ENCODE results near the gene HDGF. TPM values are rescaled to one million over a fixed set of nuclear protein-coding genes. Genes with fewer than 3 reads are reported as not detected.

The HDGF gene
- total RNA-seq, 1 donor from 2014 or later: 383 TPM

DNA sequence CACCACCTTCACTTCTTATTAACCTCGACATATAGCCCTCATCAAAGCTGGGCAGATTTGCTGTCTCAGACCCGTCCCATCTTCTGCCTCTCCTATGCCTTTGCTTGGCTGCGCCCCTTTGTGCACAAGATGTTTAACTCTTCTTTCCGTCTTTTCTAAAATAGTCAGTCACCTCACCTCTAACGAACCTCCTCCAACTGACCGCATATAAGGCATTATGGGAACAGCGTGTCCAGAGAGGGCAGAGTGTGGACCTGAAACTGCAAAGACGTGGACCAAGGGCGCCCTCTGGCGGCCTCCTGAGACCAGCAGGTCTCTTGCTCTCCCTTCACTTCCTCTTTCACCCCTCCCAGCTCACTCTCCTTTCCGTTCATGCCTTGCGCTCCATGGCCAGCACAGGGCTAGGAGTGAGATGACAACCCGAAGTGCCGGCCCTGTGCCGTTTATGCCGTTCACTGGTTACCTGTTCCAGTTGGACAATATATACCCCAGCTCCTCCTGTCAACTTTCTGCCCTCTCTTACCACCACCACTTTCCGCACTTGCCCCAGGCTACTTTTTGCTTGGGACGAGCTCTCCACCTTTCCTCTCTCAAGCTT lies 25.7 kb downstream of the HDGF start:
- peak; percentile 81 for DNase-seq (ENCODE audit: low read depth)

DNA sequence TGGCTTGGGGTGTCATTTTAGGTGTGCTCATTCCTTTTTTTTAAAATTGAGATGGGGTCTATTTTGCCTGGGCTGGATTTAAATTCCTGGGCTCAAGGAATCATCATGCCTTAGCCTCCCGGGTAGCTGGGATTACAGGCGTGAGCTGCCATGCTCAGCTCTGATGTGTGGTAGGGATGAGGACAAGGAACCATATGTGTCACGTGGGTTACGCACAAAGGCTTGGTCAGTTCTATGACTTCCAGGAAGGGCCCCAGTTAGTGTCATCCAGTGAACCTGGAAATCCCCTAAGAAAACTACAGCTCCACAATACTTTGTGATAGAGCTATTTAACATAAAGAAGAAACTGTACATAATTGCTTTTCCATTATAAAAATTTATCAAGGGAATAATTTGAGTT lies 29.9 kb downstream of the HDGF start:
- no peak for DNase-seq (ENCODE audit: low read depth)

DNA sequence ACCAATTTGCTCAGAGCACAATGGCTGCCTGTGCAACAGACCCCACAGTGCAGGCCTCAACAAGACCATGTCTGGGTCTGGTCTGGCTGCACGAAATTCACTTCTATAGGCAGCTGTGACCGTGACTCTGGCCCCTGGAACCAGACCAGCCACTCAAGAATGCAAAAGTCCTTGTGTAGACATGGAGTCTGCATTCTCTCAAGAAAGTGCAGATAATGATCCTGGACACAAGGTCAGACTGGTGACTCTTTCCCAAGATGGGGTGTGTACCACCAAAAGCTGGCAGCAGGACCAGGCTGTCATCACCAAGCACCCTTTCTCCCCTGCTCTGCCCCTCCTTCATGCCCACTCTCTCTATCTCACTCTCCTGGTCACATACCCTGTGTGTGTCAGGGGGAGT lies 30.3 kb downstream of the HDGF start:
- no peak for DNase-seq (ENCODE audit: low read depth)

DNA sequence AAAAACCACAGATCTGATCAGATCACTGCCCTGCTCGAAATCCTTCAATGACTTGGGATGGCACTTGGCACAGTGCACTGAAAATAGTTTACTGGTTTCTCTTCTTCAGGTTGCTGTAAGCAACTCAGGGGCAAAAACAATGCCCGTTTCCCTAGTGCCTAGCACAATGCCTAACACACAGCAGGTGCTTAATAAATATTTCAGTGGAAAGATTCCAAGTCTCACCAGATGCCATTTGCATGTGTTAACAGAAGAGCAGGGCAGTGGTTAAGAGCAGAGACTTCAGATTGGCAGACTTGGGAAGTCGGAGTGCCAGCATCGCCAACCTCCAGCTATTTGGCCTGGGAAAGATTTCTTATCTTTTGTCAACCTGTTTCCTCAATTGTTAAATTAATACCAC lies 34.1 kb downstream of the HDGF start:
- no peak for DNase-seq (ENCODE audit: low read depth)

DNA sequence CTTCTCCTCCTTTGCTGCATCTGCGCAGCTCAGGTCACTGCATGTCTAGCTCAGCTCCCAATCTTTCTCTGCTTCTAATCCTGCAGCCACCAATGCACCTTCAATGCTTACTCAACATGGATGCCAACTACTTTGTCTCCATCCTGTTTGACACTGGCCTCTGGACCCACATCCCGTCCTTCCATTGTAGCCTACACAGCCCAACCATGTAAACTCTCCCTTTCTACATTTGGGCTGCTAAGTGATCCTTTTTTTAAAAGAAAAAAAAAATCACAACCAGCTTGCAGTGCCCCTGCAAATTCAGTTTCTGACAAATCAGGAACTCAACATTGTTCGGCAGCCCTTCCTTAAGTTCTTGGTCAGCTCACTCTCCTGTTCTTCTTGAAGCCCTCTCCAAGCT lies 36.6 kb downstream of the HDGF start:
- DNase-seq (ENCODE audit: low read depth): no peak

DNA sequence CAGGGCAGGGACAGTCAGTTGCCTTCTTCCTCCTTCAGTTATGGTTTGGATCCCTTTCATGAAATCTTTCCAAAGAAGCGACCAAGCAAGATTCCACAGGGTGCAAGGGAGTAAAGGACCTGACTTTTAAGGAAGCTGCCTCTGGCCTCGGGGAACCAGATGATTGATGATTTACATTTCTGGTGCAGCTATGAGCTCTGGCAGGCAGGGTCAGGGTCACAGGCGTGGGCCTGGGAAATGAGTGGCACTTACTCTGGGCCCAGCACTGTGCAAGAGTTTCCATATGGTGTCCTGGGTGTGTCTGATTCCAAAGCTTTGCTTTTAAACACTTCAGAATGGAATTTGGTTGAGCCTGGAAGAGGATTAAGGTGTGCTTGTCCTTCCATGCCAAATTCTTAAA lies 38.8 kb downstream of the HDGF start:
- DNase-seq (ENCODE audit: low read depth): no peak

DNA sequence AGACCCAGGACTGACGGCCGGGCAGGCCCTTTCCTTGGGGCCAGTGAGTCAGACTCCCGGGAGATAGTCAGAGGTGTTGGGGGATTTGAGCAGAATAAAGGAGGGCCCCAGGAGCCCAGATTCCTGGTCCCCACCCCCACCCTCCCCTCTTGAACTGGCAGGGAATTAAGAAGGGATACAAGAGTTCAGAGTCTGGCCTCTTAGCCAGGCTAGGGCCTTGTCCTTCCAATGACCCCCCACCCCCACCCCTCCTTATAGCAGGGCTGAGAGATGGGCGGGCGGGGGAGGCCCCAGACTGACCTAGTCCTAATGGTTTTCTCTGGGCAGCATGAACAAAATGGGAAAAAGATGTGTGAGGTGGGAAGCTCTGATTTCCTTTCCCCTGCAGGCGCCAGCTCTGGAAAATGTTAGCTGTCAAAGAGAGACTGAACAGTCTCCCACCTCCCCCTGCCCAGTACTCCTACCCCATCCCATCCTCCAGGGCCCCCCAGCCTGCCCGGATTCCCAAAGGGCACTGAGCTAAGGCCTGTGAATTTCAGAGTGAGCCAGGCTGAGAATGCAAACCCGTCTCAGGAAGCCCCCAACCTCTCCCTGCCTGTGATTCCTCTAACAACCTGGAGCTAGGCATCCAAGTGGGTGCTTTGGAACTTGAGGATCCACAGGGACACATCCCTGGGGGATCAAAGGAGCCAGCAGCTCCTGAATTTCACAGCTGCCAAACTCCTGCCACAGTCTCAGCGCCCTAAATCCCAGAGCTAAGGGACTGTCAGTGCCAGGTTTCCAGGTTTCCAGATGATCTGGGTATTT lies 40.3 kb downstream of the HDGF start:
- DNase-seq (ENCODE audit: low read depth): no peak

DNA sequence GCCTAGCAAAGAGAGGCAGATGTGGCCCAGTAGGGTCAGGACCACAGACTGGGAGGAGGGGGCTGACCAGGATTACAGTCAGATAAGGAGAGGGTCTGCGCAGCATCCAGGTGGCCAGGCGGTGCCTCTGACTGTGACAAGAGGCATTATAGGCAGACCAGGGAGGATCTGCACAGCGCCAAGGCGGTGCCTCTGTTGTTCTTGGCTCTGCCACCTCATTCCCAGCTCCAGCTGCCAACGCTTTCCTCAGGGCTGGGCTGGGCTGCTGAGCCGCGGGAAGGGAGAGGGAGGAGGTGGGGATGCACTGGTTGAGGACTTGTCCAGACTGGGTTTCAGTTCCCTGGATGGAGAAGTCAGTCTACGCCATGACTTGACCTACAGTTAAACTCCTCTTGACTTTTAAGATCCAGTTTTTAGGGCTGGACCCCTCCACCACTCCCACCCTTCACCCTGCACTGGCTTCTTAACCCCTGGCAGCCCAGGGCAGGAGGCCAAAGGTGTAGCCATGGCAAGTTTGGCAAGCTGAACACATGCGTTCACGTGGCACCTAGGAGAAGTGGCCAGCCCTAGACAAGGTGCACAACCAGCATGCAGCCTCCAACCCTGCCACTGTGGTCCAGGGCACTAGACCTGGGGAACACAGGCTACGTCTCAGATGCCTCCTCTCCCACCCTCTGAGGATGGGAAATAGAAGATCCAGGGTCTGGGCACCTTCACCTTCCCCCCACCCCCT lies 41.6 kb downstream of the HDGF start:
- DNase-seq (ENCODE audit: low read depth): peak; percentile 49

DNA sequence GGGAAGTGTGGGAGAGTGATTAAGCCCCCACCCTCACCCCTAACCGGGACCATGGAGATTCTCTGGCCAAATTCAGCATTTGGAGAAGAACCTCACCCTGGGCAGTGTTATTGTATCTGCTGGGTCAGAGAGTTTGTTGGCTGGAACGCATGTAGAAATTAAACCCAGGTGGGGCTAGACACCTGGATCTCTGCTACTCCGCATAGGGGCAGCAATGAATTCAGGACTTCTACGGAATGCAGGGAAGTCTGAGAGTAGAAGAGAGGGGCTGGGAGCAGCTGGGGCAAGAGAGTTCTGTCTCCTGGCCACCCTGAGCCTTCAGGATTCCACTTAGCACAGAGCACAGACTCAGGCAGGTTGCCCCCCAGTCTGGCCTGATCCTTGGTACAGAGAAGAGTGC lies 42.4 kb downstream of the HDGF start:
- no peak for DNase-seq (ENCODE audit: low read depth)

DNA sequence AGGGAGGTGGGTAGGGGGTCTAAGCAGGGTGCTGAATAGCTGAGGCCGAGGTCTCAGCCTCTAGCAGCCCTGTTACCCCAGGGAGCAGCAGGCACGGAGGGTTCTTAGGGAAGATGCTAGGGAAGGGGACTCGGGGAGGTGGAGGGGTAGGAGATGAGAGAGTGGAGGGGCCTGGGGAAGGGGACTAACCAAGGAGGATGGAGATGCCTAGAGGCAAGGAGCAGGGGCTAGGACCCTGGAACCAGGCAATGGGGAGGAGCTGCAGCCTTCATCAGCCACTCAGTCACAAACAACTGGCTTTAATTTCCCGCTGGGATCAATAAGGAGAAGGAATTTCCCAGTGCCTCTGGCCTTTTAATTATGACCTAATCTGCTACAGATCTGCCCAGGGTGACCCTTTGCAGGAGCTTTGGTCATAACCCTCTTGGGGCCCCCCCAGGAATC lies 43.2 kb downstream of the HDGF start:
- no peak for DNase-seq (ENCODE audit: low read depth)

DNA sequence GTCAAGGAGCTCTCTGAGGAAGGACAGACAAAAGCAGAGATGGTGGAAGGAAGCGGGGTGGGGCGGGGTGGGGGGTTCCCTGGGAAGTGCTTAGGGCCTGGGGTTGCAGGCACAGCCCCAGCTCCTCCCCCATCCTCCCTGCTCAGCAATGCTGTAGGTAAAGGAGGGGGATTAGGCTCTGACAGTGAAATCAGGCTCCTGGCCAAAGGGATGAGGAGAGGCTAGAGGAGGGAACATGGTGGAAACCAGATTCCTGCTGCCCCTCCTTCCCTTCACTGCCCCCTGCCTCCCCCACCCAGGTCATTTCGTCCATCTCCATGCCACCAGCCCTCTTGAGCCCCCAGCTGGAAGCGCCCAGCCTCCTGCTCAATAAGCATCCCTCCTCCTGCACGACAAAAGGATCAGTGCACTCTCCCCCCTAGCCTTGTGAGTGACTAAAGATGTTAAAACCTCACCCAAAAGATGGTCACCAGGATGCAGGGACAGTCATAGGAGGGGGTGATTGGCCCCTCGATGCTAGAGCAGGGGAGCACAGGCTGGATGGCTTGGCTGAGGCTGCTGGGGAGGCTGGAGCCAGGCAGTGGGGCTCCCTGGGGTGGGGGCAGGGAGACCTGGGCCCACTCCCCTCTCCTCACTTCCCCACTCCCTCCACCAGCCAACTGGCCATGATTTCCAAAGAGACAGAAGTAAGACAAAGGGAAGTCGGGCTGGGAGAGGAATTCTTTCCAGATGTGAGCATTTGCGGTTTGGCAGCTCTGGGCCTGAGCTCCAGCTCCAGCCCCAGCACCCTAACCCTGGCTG lies 43.9 kb downstream of the HDGF start:
- DNase-seq (ENCODE audit: low read depth): no peak

DNA sequence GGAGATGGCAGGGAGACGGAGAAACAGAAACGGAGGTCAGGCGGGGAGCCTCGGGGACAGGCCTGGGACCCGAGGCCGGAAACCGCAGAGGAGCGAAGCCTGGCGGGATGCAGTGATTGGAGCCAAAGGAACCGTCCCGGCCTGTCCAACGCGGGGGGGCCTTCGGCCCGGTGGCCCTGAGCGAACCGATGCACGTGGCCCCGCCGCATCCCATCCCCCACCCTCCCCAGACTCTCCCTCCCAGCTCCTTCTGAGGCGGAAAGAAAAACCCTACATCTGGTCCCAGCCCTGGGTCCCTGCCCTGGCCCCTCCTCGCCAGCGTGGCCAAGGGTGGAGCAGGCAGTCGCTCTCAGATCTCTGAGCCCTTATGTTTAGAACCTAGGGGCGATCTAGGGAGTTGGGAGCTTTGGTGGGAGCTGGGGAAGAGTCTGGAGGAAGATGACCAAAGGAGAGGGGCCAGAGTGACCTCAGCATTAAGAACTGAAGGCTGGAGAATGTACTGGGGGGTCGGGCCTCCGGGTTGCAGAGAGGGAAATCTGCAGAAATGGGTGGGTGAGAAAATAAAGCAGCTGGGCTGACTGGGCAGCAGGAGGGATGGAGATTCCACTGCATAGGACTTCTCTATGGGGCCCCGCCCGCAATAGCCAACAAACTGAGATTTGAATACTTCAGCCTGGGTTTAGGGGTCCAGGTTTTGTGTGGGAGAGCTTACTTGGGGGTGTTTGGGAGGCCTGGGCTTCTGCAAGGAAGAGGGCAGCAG lies 44.6 kb downstream of the HDGF start:
- DNase-seq (ENCODE audit: low read depth): no peak

DNA sequence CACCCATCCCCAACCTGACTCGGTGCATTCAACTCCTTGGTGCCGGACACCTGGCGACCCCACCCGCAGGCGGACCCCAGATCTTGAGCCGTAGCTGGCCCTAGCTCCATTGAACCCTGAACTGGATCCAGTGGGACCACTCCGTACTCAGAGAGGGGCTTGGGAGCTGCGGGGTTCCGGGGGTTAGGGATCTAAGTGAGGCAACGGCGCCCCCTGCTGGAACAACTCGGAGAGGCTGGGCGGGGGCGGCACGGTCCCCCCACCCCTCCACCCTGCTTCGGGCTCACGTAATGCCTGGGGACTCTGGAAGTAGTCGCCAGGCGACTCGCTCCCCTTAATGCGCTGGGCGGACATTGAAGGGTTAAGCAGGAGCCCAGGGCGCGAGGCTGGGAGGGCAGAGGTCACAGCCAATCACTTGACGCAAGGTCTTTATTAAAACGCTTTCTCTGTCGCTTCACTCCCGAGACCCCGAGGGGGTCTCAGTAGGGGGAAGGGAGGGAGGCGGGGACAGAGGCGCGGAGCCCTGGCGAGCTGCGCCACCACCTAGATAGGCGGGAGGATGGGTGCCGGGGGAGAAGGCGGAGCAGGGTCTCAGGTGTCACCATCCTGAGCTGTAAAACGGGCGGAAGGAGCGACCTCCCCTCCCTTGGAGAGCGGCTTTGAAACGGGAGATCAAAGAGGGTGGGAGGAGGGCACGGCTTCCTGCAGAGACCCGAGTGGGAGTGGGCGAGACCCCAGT lies 45.4 kb downstream of the HDGF start:
- no peak for DNase-seq (ENCODE audit: low read depth)

DNA sequence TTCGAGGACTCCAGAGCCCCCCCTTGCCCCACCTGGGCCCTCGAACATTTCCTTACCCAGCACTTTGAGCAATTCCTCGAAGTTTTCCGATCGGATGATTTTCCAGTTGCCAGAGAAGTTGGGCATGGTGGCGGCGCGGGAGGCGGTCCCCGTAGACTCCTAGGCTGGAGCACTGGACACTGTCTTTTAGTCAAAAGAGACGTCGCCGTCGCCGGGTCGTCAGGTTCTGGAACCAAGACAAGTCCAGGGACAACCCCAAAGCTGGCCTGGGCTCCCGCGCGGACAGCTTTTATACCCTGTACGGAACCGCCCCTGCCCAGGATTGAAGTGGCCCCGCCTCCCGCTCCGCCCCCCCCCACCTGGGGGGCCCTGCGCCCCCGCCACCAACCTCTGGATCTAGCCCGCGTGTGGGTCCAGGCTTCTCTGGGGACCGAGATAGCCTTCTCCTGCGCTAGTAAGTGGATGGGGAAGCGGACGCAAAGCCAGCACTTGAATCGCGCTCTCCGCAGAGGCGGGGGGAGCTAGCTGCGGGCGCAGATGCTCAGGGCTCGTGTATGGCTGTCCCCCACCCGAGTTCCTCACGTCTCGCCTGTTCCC lies 46.1 kb downstream of the HDGF start, which contains the start of gene CRABP2:
TSS of gene CRABP2 (minus strand) at position 263 of the 597 bp plus-strand sequence. CDS start at position 126, 137 bp downstream.
- DNase-seq (ENCODE audit: low read depth): peak; percentile 22

DNA sequence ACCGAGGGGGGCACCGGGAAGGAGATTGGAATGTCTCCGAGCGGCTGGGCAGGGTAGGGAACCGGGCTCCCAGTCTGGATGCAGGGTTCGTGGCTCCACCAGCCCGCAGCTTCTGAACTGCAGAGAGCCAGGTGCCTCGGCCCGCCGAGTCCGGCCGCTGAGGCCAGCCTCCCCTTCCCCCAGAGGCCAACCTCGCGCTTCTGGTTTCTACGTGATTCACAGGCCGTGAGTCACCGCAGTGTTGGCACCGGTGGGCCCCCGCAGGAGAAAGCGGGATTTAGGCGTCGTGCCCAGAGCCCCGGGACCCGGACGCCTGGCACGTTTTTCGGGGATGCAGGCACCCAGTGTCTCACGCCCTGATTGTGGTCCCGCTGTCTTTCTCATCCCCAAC lies 46.5 kb downstream of the HDGF start:
- peak; percentile 58 for DNase-seq (ENCODE audit: low read depth)

DNA sequence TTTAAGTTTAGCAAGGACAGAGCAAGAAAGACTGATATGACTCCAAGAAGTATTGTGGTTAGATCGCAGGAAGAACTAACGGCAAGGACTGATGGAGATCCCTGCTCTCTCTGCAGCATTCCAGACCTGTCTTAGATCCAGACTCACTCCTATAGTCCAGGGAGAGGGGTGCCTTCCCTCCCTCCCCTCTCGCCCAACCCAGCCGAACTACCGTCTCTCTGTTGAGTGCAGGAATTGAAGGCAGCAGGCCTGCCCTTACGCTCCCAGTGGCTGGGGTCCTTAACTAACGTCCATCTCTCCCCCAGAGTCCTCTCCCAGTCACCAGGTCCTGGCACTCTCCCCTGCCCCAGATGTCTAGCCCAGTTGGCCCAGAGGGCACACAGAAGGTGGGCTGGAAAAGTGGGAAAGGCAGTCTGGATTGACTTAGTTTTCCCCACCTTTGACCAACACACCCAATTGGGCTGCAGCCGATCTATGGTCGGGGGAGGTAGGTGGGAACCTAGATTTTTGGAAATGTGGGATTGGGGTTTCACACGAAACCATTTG lies 47.2 kb downstream of the HDGF start:
- DNase-seq (ENCODE audit: low read depth): no peak

DNA sequence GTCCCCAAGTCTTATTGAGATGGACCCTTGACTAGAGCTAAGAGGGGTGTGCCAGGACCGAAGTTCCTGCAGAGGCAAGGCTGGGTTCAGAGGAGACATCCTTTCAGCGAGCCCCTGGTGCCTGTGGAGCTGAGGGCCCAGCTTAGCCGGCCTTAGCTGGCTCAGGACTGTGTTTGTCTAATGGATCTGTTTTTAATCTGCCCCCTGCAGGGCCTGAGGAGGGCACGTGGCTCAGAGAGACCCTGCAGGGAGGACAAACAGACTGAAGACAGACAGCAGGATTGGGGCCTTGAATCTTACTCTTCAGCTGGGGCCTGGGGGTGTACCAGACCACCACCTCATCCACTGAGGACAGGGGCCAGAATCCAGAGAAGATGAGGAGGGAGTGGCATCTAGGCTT lies 47.7 kb downstream of the HDGF start:
- no peak for DNase-seq (ENCODE audit: low read depth)

DNA sequence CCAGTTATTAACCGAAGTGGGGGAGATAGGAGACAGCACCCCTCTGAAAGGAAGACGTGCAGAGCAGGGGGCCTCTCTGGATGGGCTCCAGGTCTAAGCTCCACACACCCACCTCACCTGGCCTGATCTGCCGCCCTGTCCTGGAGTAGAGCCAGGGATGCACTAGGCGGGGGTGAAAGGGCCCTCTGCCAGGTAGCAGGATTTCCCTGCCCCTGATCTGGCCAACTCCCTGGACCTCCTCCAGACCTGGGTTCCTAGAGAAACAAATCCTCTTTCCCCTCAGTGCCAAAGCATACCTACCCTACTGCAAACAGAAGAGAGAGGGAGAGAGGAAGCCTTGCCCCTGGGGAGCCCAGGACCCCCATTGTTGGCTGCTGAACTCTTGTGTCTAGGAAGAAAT lies 48.1 kb downstream of the HDGF start:
- no peak for DNase-seq (ENCODE audit: low read depth)

DNA sequence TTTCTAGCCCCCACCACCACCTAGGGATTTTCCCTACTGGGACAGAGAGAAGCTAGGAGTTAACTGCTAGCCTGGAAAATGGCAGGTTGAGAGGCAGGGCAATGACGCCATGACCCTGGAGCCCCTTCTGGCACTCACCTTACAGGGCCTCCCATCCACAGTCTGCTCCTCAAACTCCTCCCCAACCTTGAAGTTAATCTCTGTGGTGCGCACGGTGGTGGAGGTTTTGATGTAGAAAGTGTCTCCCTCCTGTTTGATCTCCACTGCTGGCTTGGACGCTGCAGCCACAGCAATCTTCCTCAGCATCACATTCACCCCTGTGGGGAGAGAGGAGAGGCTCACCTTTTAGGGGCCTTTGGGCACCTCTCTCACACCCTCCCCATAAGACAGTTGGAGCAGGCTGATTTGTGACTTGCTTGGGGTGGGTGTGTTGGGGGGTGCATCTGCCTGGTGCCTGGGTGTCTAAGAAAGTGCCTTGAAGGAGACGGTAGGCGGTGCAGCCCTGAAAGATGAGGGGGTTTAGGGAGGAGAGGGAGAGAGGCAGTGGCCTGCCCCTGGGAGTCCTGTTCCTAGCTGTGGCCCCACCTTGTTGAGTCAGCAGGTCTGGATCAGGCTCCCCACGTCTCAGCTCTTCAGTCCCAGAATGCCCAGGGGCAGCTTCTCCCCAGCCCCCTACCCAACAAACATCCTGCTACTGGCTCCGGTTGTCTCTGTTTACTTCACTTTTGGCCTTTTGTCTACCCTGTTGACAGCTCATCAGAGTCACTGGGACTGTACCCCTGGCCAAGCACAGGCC lies 50.5 kb downstream of the HDGF start:
- no peak for DNase-seq (ENCODE audit: low read depth)

Measured in renal cortical epithelial cell (primary cell).